GM19328 (cell line): Measurements from ENCODE around the gene SERPINB6.
"Not testable (repeated sequence)": the region's sequence is repeated elsewhere in the genome, so short reads cannot be mapped to it uniquely, and the experiment has no call there.

Experiments
- ATAC-seq: cut with Tn5 transposase; IDR thresholded peaks from one replicate; pipeline ENCODE4 v1.9.1; 2021; ENCODE audit warnings: mild to moderate bottlenecking, moderate library complexity; ENCODE audit not compliant: unreplicated experiment

SERPINB6 gene

DNA sequence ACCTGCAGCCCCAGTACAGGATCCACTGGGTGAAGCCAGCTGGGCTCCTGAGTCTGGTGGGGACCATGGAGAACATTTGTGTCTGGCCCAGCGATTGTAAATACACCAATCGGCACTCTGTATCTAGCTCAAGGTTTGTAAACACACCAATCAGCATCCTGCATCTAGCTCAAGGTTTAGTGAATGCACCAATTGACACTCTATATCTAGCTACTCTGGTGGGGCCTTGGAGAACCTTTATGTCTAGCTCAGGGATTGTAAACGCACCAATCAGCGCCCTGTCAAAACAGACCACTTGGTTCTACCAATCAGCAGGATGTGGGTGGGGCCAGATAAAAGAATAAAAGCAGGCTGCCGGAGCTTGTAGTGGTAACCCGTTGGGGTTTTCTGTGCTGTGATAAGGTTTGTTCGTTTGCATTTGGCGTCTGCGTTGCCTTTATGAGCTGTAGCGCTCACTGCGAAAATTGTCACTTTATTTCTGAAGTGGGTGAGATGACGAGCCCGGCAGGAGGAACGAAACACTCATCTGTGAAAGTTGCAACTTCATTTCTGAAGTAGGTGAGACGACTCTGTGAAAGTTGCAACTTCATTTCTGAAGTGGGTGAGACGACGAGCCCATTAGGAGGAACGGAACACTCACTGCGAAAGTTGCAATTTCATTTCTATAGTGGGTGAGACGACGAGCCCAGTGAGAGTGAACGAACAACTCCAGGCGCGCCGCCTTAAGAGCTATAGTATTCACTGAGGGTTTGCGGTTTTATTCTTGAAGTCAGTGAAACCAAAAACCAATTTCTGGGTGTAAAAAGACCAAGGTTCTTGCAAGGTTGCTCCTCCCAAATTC is 31.1 kb downstream of the SERPINB6 start:
- peak; percentile 62 for ATAC-seq

DNA sequence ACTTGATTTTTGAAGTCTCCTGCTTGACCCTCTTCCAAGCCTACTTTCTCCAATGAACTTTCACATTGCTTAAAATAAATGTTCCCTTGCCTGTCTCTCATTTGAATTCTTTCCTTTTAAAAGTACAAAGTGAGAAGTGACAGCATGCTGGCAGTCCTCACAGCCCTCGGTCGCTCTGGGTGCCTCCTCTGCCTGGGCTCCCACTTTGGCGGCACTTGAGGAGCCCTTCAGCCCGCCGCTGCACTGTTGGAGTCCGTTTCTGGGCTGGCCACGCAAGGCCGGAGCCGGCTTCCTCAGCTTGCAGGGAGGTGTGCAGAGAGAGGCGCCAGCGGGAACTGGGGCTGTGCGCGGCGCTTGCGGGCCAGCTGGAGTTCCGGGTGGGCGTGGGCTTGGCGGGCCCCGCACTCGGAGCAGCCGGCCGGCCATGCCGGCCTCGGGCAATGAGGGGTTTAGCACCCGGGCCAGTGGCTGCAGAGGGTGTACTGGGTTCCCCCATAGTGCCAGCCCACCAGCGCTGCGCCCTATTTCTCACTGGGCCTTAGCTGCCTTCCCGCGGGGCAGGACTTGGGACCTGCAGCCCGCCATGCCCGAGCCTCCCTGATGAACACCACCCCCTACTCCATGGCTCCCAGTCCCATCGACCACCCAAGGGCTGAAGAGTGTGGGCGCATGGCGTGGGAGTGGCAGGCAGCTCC is 31.9 kb downstream of the SERPINB6 start:
- no peak for ATAC-seq

DNA sequence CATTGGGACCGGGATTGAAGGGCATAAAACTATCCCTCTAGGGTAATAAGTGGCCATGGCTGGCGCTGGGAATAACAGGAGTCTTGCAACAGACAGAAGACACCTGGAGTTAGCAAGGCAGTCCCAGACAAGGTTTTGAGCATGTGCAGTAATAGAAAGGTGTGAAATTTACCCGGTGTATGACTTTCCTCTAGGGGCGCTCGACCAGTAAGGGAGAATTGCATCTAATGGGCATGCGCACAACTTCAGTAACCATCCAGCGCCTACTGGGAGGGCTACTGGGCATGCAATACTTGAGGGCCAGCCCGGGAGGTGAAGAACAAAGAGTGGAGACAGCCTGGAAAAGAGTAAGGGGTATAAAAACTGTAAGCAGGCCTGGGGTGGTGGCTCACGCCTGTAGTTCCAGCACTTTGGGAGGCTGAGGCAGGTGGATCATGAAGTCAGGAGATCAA is 32.7 kb downstream of the SERPINB6 start:
- ATAC-seq, result no peak

DNA sequence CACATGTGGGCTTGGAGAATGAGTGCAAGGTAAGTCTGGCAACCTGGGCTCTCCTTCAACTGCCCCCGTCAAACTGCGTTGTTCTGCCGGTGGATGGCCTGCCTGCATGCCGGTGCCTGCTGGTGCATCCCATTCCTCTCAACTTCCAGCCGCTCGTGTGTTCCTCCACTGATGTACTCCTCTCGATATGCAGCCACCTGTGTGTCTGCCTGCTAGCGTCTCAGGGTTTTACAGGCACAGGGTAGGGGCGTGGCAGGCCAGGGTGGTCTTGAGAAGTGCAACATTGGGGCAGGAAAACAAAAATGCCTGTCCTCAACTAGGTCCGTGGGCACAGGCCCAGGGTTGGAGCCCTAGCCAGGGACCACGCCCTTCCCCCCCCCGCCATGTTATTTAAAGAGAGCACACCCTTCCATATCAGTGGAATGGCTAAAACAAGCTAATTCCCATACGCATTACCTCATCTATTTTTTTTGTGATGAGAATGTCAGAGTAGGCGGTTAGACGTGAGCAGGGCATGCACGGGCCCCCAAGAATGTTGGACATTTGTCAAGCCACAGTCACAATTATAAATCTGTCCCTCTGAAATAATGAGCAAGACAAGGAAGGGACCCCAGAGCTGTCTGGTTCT is 33.2 kb downstream of the SERPINB6 start:
- no peak for ATAC-seq

DNA sequence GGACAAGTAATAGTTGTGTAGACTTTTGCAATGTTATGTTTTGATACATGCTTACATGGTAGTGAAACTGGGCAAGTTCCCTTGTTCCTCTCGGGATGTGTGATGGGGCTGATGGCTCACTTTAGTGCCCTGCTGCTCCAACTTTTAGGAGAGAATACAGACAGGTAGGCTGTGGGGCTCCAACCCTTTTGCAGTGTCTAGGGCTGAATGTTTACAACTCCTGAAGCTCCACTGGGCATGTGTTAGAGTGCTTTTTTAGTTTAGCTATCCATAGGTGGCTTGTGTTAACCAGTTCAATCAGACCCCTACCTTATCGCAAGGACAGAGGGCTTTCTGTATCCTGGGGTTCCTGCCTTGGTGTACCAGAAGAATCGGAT is 33.8 kb downstream of the SERPINB6 start:
- ATAC-seq, result no peak

DNA sequence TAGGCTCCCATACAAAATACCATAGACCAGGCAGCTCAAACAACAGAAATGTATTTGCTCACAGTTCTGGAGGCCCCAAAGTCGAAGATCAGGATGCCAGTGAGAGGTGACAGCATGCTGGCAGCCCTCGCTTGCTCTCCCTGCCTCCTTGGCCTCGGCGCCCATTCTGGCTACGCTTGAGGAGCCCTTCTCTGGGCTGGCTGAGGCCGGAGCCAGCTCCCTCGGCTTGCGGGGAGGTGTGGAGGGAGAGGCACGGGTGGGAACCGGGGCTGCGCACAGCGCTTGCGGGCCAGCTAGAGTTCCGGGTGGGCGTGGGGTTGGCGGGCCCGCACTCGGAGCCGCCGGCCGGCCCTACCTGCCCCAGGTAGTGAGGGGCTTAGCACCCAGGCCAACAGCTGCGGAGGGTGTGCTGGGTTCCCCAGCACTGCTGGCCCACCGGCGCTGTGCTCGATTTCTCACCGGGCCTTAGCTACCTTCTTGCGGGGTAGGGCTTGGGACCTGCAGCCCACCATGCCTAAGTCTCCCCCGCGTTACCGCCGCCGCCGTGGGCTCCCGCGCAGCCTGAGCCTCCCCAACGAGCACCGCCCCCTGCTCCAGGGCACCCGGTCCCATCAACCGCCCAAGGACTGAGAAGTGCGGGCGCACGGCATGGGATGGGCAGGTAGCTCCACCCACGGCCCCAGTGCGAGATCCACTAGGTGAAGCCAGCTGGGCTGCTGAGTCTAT is 35.6 kb downstream of the SERPINB6 start:
- ATAC-seq, result no peak

DNA sequence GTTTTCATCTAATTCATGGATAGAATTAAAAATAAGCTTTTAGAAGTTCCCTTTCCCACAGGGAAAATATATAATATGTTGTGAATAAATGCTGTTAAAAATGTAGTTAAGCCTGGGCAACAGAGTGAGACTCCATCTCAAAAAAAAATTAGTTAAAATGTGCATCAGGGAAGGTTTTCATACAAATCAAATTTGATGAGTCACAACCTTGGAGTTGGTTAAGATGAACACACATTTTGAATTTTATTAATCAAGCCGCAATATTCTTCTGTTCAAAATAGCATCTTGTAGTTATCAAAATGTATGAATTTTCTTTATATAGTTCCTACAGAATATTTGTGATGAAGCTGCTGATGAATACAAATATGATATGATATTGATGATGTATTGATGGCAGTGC is 37.3 kb downstream of the SERPINB6 start:
- ATAC-seq, result no peak

DNA sequence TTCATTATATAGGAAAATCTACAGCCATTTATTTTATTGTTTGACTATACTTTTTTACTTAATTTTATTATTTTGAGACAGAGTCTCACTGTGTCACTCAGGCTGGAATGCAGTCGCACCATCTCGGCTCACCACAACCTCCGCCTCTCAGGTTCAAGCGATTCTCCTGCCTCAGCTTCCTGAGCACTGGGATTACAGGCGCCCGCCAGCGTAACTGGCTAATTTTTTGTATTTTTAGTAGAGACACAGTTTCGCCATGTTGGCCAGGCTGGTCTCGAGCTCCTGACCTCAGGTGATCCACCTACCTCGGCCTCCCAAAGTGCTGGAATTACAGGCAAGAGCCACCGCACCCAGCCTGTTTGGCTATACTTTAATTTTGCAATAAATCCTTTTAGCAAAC is 38.5 kb downstream of the SERPINB6 start:
- not testable (repeated sequence) for ATAC-seq

DNA sequence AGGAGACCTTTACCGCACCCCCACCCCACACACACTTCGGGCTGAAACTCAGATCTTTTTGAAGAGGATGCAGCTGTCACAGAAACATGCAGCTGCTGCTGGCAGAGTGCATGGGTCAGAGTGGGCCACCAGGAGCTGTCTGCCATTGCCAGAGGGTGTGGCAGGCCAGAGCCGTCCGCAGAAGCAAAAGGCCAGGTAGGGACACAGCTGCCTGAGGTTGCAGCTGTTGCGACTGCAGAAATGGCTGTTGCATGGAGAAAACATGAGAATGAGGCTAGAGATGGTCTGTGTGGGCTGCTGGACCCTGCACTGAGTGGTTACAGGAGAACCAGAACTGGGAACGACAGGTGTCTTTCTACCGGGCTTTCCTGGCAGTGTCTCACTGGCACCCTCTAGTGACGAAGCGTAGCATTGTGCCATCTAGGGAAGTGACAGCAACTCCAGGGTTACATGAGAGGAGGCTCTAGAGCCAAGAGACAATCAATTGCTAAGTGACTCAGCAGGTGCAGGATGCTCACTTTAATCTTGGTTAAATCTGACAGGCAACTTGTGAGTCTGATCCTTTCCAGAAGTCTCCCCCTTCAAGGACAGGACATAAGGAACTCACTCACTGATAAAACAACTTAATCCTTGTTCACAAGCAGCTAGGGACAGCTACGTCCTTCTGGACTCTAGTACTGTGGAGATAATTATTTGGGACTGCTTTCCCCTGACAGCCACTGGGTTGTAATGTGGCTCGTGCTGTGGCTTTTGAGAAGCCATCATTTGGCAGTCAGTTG is 39.2 kb downstream of the SERPINB6 start:
- ATAC-seq, result peak; percentile 58

DNA sequence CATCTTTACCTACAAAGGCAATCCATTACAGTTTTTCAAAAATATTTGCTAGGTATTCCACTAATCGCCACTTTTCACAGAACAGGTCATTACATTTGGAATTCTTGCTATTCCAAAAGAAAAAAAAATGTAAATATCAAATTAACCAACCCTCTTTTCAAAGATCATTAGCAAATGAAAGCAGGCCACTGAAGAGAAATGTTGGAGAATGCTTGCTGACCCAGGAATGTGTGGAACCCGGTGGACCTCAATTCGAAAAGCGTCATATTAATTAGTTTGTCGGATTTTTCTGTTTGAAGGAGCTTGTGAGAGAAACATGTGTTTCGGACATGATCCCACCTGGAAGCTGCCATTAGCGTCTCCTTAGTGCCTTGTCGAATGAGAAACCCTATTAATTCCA is 40.3 kb downstream of the SERPINB6 start:
- ATAC-seq, result no peak

DNA sequence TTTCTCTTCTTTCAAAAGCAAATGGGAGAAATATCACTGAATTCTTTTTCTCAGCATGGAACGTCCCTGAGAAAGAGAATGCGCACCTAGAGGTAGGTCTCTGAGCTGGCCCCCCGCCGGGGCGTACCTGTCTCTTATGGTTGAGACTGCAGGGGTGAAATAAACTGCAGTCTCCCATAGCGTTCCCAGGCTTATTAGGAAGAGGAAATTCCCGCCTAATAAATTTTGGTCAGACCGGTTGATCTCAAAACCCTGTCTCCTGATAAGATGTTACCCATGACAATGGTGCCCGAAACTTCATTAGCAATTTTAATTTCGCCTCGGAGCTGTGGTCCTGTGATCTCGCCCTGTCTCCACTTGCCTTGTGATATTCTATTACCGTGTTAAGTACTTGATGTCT is 43.4 kb downstream of the SERPINB6 start:
- ATAC-seq, result not testable (repeated sequence)

DNA sequence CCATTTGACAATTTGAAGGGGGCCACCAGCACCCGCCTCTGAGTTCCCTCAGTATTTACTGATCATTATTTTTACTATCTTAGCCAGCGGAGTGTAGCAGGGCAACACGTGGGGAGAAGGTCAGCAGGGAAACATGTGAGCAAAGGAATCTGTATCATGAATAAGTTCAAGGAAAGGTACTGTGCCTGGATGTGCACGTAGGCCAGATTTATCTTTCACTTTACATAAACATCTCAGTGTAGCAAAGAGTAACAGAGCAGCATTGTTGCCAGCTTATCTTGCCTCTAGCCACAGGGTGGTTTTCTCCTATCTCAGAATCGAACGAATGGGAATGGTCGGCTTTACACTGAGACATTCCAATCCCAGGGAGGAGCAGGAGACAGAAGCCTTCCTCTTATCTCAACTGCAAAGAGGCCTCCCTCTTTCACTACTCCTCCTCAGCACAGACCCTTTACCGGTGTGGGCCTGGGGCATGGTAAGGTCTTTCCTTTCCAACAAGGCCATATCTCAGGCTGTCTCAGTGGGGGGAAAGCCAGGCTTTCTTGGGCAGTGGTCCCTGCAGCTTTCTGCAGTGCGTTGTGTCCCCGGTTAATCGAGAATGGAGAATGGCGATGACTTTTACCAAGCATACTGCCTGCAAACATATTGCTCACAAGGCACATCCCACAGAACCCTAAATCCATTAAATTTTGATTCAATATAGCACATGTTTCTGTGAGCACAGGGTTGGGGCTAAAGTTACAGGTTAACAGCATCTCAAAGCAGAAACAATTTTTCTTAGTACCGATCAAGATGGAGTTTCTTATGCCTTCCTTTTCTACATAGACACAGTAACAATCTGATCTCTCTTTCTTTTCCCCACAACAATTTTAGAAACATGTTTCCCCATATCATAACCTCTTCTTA is 45.3 kb downstream of the SERPINB6 start:
- not testable (repeated sequence) for ATAC-seq

DNA sequence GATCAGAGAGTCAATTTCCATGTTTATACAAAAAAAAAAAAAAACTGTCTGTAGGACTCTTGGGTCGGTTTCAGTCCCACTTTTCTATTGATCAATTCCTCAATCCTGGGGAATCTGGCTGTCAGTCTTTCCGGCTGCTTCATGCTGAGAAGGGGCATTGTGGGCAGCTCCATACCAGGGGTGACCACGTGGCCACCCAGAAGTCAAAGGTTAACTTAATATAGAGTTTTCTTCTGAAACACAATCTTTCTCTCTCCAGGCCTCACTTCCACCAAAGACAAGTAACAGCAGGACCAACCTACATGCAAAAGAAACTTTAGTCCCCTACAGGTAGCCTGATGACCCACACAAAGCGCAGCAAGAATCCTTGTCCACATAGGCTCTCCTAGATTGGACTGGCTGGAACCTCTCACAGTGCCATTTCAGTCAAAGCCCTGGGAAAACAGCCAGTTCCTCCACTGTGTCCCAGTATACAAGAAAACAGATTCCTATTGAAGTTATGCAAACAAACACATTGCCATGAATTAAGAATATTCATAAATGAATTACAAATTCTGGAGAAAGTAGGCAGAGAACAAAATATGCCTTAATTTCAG is 49.7 kb downstream of the SERPINB6 start:
- no peak for ATAC-seq

DNA sequence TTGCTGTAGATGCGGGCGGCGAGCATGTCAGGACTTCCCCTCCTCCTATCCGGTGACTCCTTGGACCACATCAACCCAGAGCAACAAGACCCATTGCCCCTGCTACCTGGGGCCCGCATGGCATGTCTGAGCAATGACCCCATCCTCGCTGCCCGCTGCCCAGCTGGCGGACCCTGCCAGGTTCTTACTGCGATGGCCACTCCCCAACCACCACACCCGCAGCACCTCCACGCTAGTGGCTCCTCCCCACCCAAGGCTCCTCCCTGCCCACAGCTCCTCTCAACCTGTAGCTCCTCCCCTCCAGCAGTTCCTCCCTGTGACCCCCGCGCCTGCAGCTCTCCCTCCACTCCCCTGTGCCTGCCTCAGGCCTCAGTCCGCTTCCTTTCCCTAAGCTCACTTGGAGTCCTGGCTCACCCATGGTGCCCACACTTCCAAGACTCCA is 50.7 kb downstream of the SERPINB6 start:
- no peak for ATAC-seq

DNA sequence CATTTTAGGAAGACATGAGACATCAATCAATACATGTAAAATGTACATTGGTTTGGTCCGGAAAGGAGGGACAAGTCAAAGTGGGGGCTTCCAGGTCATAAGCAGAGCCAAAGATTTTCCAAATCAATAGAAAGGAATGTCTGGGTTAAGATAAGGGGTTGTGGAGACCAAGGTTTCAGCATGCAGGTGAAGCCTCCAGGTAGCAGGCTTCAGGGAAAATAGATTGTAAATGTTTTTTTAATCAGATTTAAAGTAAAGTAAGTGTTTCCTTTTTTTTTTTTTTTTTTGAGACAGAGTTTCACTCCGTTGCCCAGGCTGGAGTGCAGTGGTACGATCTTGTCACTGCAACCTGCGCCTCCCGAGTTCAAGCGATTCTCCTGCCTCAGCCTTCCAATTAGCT is 51.5 kb downstream of the SERPINB6 start:
- ATAC-seq, result no peak

DNA sequence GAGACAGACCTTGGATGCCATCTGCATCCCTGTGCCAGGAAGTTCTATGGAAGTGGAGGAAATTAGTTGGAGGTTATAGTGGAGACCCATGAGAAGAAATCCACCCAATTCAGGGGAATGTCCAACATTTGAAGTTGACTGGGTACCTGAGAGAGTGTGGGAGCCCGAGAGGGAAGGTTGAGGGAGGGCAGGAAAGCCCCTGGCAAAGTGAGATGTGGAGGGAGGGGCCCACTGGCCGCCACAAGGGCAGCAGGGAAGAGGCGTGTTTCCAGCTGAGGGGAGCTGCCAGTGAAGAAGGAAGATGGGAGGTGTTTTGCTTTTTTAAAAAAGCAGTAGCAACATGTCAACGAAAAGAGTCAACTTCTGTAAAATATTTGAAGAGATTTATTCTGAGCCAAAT is 52.0 kb downstream of the SERPINB6 start:
- no peak for ATAC-seq

DNA sequence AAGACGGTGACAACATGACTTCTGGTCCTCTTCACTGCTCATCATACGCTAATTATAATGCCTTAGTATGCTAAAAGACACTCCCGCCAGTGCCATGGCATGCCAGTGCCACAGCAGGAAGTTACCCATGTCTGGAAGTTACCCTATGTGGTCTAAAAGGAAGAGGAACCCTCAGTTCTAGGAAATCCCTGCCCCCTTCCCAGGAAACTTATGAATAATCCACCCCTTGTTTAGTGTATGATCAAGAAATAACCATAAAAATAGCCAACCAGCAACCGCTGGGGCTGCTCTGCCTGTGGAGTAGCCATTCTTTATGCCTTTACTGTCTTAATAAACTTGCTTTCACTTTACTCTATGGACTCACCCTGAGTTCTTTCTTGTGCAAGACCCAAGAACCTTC is 52.4 kb downstream of the SERPINB6 start:
- no peak for ATAC-seq

DNA sequence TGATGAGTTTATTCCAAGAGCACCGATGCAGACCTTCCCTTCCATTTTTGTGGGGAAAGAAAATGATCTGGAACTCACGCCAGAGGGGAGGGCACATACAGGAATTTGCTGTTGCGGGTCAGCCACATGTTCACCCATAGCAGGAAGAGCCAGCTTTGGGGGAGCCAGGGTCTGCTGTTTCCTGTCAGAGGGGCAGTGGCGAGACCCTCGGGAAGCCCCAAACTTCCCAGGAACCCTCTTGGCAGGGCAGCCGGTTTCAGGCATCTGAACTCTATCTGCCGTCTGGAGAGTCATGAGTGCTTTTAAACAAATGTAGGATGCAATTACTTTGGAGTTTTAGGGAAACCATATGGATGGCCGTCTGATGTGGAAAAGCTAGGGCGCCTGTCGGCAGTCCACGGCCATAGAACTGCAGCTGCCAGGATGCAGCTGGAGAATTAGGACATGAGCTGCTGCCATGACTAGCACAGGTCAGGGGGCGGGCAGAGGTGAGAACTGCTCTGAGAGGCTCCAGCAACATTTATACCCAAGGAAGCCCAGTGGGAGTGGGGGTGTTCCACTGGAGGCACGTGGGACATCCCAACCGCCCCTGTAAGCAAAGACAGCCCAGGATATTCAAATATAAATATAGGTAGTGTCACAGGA is 53.4 kb downstream of the SERPINB6 start:
- ATAC-seq, result no peak
